ENCODE data around the gene ANK3. TPM values are rescaled to one million over a fixed set of nuclear protein-coding genes. Genes with fewer than 3 reads are reported as not detected.

The ANK3 gene
- total RNA-seq, 1 experiment from 2014 or later = 32.0 TPM

GRCh38 chr10:60374836-60375235 is 14.8 kb downstream of the ANK3 start:
- H3F3A ChIP-seq (ENCODE audit: insufficient read depth, low read depth) = no peaks in the 10 kb centered on the region
- no peak overlapping the region for H3K27ac ChIP-seq
- H3K9me3 ChIP-seq (ENCODE audit: insufficient read depth, low read depth) = no peaks in the 10 kb centered on the region
- no peaks in the 10 kb centered on the region for H4K20me1 ChIP-seq (ENCODE audit: insufficient read depth)
- POLR2A ChIA-PET (ENCODE audit: unreplicated experiment) = no interaction called here
- TF ChIP-seq EZH2 (IDR thresholded peaks at IDR 0.05; ENCODE audit: low read depth) = no peak
- TF ChIP-seq, protein P1, sequence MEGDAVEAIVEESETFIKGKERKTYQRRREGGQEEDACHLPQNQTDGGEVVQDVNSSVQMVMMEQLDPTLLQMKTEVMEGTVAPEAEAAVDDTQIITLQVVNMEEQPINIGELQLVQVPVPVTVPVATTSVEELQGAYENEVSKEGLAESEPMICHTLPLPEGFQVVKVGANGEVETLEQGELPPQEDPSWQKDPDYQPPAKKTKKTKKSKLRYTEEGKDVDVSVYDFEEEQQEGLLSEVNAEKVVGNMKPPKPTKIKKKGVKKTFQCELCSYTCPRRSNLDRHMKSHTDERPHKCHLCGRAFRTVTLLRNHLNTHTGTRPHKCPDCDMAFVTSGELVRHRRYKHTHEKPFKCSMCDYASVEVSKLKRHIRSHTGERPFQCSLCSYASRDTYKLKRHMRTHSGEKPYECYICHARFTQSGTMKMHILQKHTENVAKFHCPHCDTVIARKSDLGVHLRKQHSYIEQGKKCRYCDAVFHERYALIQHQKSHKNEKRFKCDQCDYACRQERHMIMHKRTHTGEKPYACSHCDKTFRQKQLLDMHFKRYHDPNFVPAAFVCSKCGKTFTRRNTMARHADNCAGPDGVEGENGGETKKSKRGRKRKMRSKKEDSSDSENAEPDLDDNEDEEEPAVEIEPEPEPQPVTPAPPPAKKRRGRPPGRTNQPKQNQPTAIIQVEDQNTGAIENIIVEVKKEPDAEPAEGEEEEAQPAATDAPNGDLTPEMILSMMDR (conservative IDR thresholded peaks at IDR 0.05) = no peak
- H3K79me2 ChIP-seq (ENCODE audit: low read depth) = no peaks in the 10 kb centered on the region
- CTCF ChIA-PET = no interaction called here
- no peak overlapping the region for H2AFZ ChIP-seq
- H3K4me1 ChIP-seq (replicated peaks; ENCODE audit: insufficient read depth) = 0 out of 2 replicates have a peak, but pooled peaks cover 5% of the 10 kb centered on the region
- DNase-seq = no peak
- H3K9me2 ChIP-seq (ENCODE audit: insufficient read depth) = no peaks in the 10 kb centered on the region; the same call in 1 of the 2 replicates
- no peak overlapping the region for H3K4me3 ChIP-seq
- intact Hi-C loops (cut with micrococcal nuclease; ENCODE audit: unreplicated experiment) = no loop called here
- no TSS peak for BruUV-seq (replicated peaks)
- no peaks in the 10 kb centered on the region for H3K27me3 ChIP-seq (ENCODE audit: insufficient read depth, low read depth)
- H3K36me3 ChIP-seq (ENCODE audit: low read depth) = no peaks in the 10 kb centered on the region
- H3K4me2 ChIP-seq = no peak overlapping the region

DNA sequence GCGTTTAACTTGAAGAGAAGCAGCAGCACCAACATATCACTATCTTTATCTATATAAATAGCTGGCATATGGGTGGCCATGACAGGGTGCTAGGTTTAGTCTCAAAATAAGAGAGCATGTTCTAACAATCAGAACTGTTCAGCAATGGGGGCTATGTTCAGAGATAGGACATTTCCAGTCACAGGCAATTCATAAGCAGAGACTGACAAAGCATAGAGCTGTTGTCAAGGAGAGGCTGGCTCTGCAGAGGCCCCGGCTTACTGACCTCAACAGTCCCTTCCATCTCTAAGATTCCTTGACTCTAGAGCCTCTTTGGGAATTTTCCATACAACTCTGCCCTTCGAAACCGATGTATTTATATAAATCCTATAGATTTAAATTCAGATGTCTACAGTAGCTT is 17.2 kb downstream of the ANK3 start:
- H3K4me1 ChIP-seq (replicated peaks; ENCODE audit: insufficient read depth) = no peaks in the 10 kb centered on the region
- no peak overlapping the region for H3K27ac ChIP-seq
- no peaks in the 10 kb centered on the region for H3K79me2 ChIP-seq (ENCODE audit: low read depth)
- H3K27me3 ChIP-seq (ENCODE audit: insufficient read depth, low read depth) = no peaks in the 10 kb centered on the region
- intact Hi-C loops (cut with micrococcal nuclease; ENCODE audit: unreplicated experiment) = no loop called here
- H3K4me2 ChIP-seq = no peak overlapping the region
- no peak for DNase-seq
- no peaks in the 10 kb centered on the region for H4K20me1 ChIP-seq (ENCODE audit: insufficient read depth)
- POLR2A ChIA-PET (ENCODE audit: unreplicated experiment) = no interaction called here
- no TSS peak for BruUV-seq (replicated peaks)
- H3K9me2 ChIP-seq (ENCODE audit: insufficient read depth) = no peaks in the 10 kb centered on the region; the same call in 1 of the 2 replicates
- CTCF ChIA-PET = no interaction called here
- no peak for TF ChIP-seq EZH2 (IDR thresholded peaks at IDR 0.05; ENCODE audit: low read depth)
- TF ChIP-seq, protein P1 (conservative IDR thresholded peaks at IDR 0.05) = no peak
- no peaks in the 10 kb centered on the region for H3K9me3 ChIP-seq (ENCODE audit: insufficient read depth, low read depth)
- H3K36me3 ChIP-seq (ENCODE audit: low read depth) = no peaks in the 10 kb centered on the region
- H3K4me3 ChIP-seq = no peak overlapping the region
- H3F3A ChIP-seq (ENCODE audit: insufficient read depth, low read depth) = no peaks in the 10 kb centered on the region
- H2AFZ ChIP-seq = no peak overlapping the region

GRCh38 chr10:60369547-60369930 is 20.1 kb downstream of the ANK3 start:
- Histone ChIP-seq H3K9me3 (ENCODE audit: insufficient read depth, low read depth) (no peaks in the 10 kb centered on the region), H4K20me1 (ENCODE audit: insufficient read depth) (no peaks in the 10 kb centered on the region), H3K4me2 (no peak overlapping the region), H3F3A (ENCODE audit: insufficient read depth, low read depth) (no peaks in the 10 kb centered on the region), H3K36me3 (ENCODE audit: low read depth) (no peaks in the 10 kb centered on the region), H2AFZ (no peak overlapping the region), H3K9me2 (ENCODE audit: insufficient read depth) (no peaks in the 10 kb centered on the region; the same call in 1 of the 2 replicates), H3K4me1 (replicated peaks; ENCODE audit: insufficient read depth) (no peaks in the 10 kb centered on the region), H3K27me3 (ENCODE audit: insufficient read depth, low read depth) (no peaks in the 10 kb centered on the region), H3K27ac (no peak overlapping the region), H3K79me2 (ENCODE audit: low read depth) (no peaks in the 10 kb centered on the region), H3K4me3 (no peak overlapping the region)
- TF ChIP-seq EZH2 (IDR thresholded peaks at IDR 0.05; ENCODE audit: low read depth) = no peak
- TF ChIP-seq, protein P1 (conservative IDR thresholded peaks at IDR 0.05) = no peak
- intact Hi-C loops (cut with micrococcal nuclease; ENCODE audit: unreplicated experiment) = no loop called here
- BruUV-seq (replicated peaks) = no TSS peak
- ChIA-PET CTCF (no interaction called here), POLR2A (ENCODE audit: unreplicated experiment) (no interaction called here)
- no peak for DNase-seq
